Activated CD4-positive, alpha-beta memory T cell treated with anti-CD3 and anti-CD28 coated beads for 36 hours (primary cell): Measurements from ENCODE around the gene AHNAK2. TPM values are rescaled to one million over a fixed set of nuclear protein-coding genes. Genes with fewer than 3 reads are reported as not detected.

Source experiments
- CTCF ChIA-PET: fragments of 350-600 bp; sonication (Branson Sonifier 250); formaldehyde crosslinking; loops from one replicate; lab custom pipeline; 2021; ENCODE audit warnings: antibody characterized with exemption, inconsistent platforms; lab: Charles Lee
- POLR2A ChIA-PET: fragments of 350-600 bp; sonication (Branson Sonifier 250); formaldehyde crosslinking; loops from one replicate; lab custom pipeline; 2021; ENCODE audit warnings: antibody characterized with exemption; lab: Charles Lee
- DNase-seq: peaks from one replicate; pipeline ENCODE4 v3.0.0-alpha.2; 2020
- H3K27ac Mint-ChIP-seq: one replicate; pipeline ENCODE4 v1.8.0; 2021; ENCODE audit warnings: mixed read lengths
- H3K27me3 Mint-ChIP-seq: one replicate; pipeline ENCODE4 v1.8.0; 2021; ENCODE audit warnings: mixed read lengths
- H3K36me3 Mint-ChIP-seq: one replicate; pipeline ENCODE4 v1.8.0; 2021; ENCODE audit warnings: mixed read lengths
- H3K4me1 Mint-ChIP-seq: one replicate; pipeline ENCODE4 v1.8.0; 2021; ENCODE audit warnings: low read depth, mixed read lengths
- H3K4me3 Mint-ChIP-seq: one replicate; pipeline ENCODE4 v1.8.0; 2021; ENCODE audit warnings: mild to moderate bottlenecking, mixed read lengths
- H3K9me3 Mint-ChIP-seq: one replicate; pipeline ENCODE4 v1.8.0; 2021; ENCODE audit warnings: mixed read lengths
- intact Hi-C: fragments of 100-400 bp; cut with micrococcal nuclease; formaldehyde crosslinking; loops from one replicate; pipeline ENCODE4 v1.15.1; 2023
- total RNA-seq, 2 experiments: library from RNA; stranded (reverse); gene quantifications; one replicate each; pipeline ENCODE4 v1.2.3, GENCODE V29; 2021

The AHNAK2 gene
- total RNA-seq, 2 experiments from 2014 or later: 0.02 to 0.05 TPM

DNA sequence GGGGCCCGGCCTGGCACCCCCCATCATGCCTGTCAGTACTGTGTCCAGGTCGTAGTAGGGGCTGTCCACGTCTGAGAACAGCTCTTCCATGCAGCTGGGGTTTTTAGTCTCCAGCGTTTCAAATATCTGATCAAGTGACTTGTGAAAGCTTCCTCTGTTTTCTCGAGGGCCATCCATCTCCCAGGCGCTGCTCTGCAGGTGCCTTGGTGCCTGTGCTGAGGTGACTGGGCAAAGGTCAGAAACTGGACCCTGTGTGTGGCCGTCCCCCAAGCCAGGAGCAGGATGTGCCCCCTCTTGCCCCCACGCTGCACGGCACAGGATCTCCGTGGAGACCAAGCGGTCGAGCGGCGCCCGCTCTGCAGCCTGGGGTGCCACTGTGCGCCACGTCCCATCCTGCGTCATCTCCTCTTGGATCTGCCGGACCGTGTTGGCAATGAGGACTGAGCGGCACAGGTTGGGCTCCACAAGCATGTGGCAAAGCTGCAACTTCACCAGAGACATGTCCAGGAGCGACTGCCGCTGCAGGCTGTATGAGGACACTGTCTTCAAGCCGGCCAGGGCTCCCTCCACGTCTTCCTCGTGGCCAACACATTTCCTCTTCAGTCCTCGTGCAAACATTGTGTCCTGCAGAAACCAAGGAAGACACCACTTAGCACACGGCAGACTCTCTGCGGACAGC is 33.3 kb upstream of the AHNAK2 start:
- Mint-ChIP-seq H3K4me3 (no peak overlapping the region), H3K4me1 (peaks cover 30% of the 10 kb centered on the region), H3K9me3 (no peaks in the 10 kb centered on the region), H3K36me3 (peaks cover 49% of the 10 kb centered on the region), H3K27me3 (no peaks in the 10 kb centered on the region), H3K27ac (no peak overlapping the region)
- POLR2A ChIA-PET: no interaction called here
- CTCF ChIA-PET: interaction anchor here (1.0 to 1.2 kb wide), 2 partner anchors 33 to 243 kb away, joined by 3 to 7 read pairs; no protein-coding TSS in a partner anchor
- no peak for DNase-seq
- intact Hi-C loops: no loop called here

GRCh38 chr14:105010891-105011291 is 32.7 kb upstream of the AHNAK2 start:
- H3K36me3 Mint-ChIP-seq: peaks cover 44% of the 10 kb centered on the region
- DNase-seq: no peak
- ChIA-PET CTCF (no interaction called here), POLR2A (no interaction called here)
- intact Hi-C loops: no loop called here
- peaks cover 25% of the 10 kb centered on the region for H3K4me1 Mint-ChIP-seq
- H3K27ac Mint-ChIP-seq: no peak overlapping the region
- no peaks in the 10 kb centered on the region for H3K9me3 Mint-ChIP-seq
- H3K27me3 Mint-ChIP-seq: no peaks in the 10 kb centered on the region
- no peak overlapping the region for H3K4me3 Mint-ChIP-seq

- intact Hi-C loops: no loop called here
- Mint-ChIP-seq H3K4me1 (peaks cover 17% of the 10 kb centered on the region), H3K4me3 (no peak overlapping the region), H3K27me3 (no peaks in the 10 kb centered on the region), H3K36me3 (peaks cover 41% of the 10 kb centered on the region), H3K27ac (no peak overlapping the region), H3K9me3 (no peaks in the 10 kb centered on the region)
- DNase-seq: no peak
- ChIA-PET CTCF (no interaction called here), POLR2A (no interaction called here)
Observed at GRCh38 chr14:105010106-105010505, 31.9 kb upstream of the AHNAK2 start.

DNA sequence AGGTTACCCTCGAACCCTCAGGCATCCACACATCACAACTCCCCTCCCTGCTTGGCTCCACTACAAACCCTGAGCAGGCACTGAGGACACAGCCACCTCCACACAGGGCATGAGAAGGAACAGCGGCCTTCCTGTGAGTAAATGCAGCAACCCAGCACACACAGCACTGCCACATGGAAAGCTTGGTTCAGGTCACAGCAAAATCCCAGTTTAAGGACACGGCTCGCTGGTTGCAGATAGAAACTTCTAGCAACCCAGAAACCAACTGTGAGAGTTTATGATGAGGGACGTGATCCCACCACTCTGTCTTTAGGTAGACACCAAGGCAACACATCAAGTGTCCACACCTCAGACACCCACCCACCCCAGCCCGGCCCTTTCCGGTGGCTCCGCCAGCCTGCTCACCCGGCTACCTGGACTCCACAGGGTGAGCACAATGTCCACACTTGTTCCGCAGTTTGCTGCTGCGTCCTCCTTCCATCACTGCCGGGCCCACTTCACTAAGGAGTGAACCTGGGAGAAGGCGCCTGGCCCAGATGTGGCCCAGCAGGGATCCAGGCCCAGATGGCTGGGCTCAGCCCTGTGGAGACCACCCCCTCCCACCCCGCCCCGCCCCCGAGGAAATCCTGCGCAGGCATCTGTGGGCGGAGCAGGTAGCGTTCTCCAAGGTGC is 29.6 kb upstream of the AHNAK2 start:
- CTCF ChIA-PET: interaction anchor here (0.6 kb wide), 1 partner anchor 18 kb away, joined by 3 read pairs; no protein-coding TSS in a partner anchor
- no peak for DNase-seq
- POLR2A ChIA-PET: no interaction called here
- Mint-ChIP-seq H3K9me3 (no peaks in the 10 kb centered on the region), H3K27me3 (no peaks in the 10 kb centered on the region), H3K36me3 (peaks cover 30% of the 10 kb centered on the region), H3K27ac (no peak overlapping the region), H3K4me3 (no peak overlapping the region), H3K4me1 (peaks cover 2% of the 10 kb centered on the region)
- intact Hi-C loops: no loop called here

DNA sequence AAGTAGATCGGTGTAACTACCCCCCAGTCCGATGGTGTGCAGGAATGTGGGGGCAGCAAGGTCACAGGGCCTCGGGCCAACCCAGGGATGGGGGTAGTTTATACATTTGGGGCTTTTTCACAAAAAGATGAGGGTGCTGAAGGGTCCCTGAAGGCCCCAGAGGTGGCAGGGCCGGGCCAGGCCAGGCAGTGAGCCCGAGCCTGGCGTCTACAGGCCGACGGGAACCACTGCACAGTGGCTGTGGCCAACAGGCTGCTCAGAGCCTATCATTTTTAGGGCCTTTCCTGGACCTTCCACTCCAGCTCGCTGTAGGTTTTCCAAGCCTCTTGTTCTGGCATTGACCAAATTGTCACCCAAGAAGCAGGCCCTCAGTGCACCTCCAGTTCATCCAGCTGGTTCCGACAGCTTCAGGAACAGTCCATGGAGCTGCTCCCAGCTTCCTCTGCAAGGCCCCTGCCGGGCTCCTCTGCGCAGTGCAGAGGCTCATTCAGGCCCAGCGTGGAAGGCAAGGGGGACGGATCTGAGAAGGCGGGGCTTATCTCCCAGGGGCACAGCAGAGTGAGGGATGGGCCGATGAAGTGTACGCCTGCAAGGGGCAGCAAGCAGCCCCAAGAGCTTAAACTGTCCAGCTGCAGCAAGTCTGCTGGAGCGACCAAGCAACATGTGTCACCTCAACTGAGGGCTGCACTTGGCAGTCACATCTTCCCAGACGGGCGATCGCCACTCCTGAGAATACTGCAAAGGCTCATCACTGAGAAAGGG is 28.8 kb upstream of the AHNAK2 start:
- POLR2A ChIA-PET: no interaction called here

GRCh38 chr14:105005929-105006830 is 28.0 kb upstream of the AHNAK2 start:
- intact Hi-C loops: loop anchor here (2.0 kb wide), 1 partner anchor 15 kb away; the partner anchor contains the start of gene CDCA4
- ChIA-PET POLR2A (no interaction called here), CTCF (interaction anchor here (0.9 to 3.7 kb wide), 3 partner anchors 13 to 84 kb away, joined by 3 to 27 read pairs (median 3); no protein-coding TSS in a partner anchor)
- no peak for DNase-seq
- no peaks in the 10 kb centered on the region for H3K27me3 Mint-ChIP-seq
- H3K4me3 Mint-ChIP-seq: no peak overlapping the region
- H3K27ac Mint-ChIP-seq: no peak overlapping the region
- peaks cover 2% of the 10 kb centered on the region for H3K4me1 Mint-ChIP-seq
- no peaks in the 10 kb centered on the region for H3K9me3 Mint-ChIP-seq
- peaks cover 19% of the 10 kb centered on the region for H3K36me3 Mint-ChIP-seq

More for the DNA sequence above, 28.8 kb upstream of the AHNAK2 start:
- peaks cover 2% of the 10 kb centered on the region for H3K4me1 Mint-ChIP-seq
- CTCF ChIA-PET: interaction anchor here (0.6 to 3.7 kb wide), 3 partner anchors 13 to 38 kb away, joined by 3 to 27 read pairs (median 3); no protein-coding TSS in a partner anchor
- H3K9me3 Mint-ChIP-seq: no peaks in the 10 kb centered on the region
- H3K27ac Mint-ChIP-seq: no peak overlapping the region
- H3K4me3 Mint-ChIP-seq: no peak overlapping the region
- H3K27me3 Mint-ChIP-seq: no peaks in the 10 kb centered on the region
- DNase-seq: no peak
- intact Hi-C loops: no loop called here
- H3K36me3 Mint-ChIP-seq: peaks cover 27% of the 10 kb centered on the region

DNA sequence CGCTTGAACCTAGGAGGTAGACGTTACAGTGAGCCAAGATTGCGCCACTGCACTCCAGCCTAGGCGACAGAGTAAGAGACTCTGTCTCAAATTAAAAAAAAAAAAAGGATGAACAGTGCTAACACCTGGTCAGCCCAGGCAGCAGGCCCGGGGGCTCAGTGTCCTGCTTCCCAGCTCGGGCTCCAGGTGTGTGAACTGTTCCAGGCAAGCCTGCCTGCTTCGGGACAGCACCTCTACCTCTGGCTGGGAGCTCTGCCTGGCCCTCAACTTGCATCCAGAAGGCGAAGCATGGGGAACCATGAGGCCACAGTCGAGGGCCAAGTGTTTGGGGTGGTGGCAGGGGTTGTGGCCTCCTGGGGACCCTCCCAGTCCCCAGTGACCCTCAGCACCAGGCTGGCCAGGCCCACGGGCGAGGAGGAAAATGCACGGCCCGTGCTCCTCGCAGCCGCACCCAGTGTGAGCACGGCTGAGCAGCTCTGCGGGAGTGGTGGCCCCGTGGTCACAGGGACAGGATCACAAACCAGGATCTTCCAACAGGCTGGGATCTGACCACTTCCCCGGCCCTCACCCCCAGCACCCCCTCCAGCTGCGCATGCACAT is 27.3 kb upstream of the AHNAK2 start:
- H3K27ac Mint-ChIP-seq: no peak overlapping the region
- POLR2A ChIA-PET: no interaction called here

DNA sequence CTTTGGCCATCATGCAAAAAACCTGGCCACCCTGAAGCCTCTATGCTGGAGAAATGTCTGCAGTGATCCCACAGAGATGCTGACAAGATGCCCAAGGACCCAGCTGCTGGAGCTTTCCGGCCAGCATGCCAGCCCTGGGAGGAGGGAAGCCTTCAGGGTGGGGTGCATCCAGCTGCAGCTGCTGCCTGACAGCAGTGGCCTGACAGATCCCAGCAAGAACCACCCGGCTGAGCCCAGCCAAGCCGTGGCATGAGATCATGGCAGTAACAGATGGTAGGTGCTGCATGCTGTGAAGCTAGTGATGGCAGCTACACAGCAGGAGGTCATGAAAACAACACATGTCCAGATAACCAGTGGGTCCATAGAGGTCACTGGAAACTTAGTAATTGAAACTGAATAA is 21.2 kb upstream of the AHNAK2 start:
- intact Hi-C loops: no loop called here
- ChIA-PET POLR2A (no interaction called here), CTCF (interaction anchor here (0.6 to 0.9 kb wide), 3 partner anchors 9 to 1519 kb away, joined by 3 read pairs; no protein-coding TSS in a partner anchor)
- H3K9me3 Mint-ChIP-seq: no peaks in the 10 kb centered on the region
- no peak overlapping the region for H3K27ac Mint-ChIP-seq
- peaks cover 2% of the 10 kb centered on the region for H3K4me1 Mint-ChIP-seq
- no peak for DNase-seq
- H3K36me3 Mint-ChIP-seq: no peaks in the 10 kb centered on the region
- H3K27me3 Mint-ChIP-seq: no peaks in the 10 kb centered on the region
- no peak overlapping the region for H3K4me3 Mint-ChIP-seq

More for the DNA sequence above, 27.3 kb upstream of the AHNAK2 start:
- no peaks in the 10 kb centered on the region for H3K27me3 Mint-ChIP-seq
- no peak overlapping the region for H3K4me3 Mint-ChIP-seq
- intact Hi-C loops: loop anchor here (2.0 kb wide), 1 partner anchor 15 kb away; the partner anchor contains the start of gene CDCA4
- no peak for DNase-seq
- peaks cover 2% of the 10 kb centered on the region for H3K4me1 Mint-ChIP-seq
- H3K36me3 Mint-ChIP-seq: peaks cover 15% of the 10 kb centered on the region
- CTCF ChIA-PET: interaction anchor here (0.7 to 3.7 kb wide), 4 partner anchors 14 to 85 kb away, joined by 3 to 27 read pairs (median 3); no protein-coding TSS in a partner anchor
- no peaks in the 10 kb centered on the region for H3K9me3 Mint-ChIP-seq

DNA sequence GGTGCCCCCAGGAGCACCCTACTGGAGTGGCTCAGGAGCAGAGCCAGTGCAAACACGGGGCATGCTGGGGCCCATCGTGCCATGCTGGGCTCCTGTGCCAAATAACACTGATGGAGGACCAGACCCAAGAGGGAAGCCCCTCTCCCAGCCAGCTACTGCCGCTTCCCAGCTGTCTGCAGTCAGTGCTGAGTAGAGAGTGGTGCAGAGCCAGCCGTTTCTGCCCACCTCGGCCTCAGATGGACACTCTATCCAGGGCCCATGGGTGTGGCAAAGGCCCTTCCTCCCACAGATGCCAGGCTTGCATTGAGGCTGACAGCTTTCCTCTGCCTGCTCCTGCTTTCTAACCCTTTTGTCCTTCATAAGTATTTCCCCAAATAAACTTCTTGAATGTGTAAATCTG is 20.6 kb upstream of the AHNAK2 start:
- H3K4me3 Mint-ChIP-seq: no peak overlapping the region
- intact Hi-C loops: no loop called here
- no peaks in the 10 kb centered on the region for H3K36me3 Mint-ChIP-seq
- no peaks in the 10 kb centered on the region for H3K4me1 Mint-ChIP-seq
- H3K27me3 Mint-ChIP-seq: no peaks in the 10 kb centered on the region
- H3K27ac Mint-ChIP-seq: no peak overlapping the region
- no peaks in the 10 kb centered on the region for H3K9me3 Mint-ChIP-seq
- no peak for DNase-seq
- ChIA-PET CTCF (interaction anchor here (0.9 to 1.3 kb wide), 2 partner anchors 9 to 46 kb away, joined by 3 to 4 read pairs; no protein-coding TSS in a partner anchor), POLR2A (no interaction called here)

DNA sequence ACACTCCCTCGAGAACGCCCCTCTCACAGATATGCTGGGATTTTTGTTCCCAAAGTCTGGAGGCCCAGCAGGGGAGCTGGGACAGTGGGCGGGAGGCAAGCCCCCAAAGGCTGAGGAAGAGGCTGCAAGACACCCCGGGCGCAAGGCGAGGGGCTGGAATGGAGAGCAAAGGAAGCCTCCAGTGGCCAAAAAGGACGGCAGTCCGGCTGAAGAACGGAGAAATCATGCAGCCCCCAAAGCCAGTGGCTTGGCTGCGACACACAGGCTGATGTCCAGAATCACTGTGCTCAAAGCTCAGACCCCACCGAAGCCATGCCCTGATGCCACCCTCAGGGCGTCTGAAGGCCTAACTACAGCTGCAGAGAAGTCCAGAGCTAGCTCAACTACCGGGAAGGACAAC is 18.3 kb upstream of the AHNAK2 start:
- ChIA-PET CTCF (no interaction called here), POLR2A (no interaction called here)

DNA sequence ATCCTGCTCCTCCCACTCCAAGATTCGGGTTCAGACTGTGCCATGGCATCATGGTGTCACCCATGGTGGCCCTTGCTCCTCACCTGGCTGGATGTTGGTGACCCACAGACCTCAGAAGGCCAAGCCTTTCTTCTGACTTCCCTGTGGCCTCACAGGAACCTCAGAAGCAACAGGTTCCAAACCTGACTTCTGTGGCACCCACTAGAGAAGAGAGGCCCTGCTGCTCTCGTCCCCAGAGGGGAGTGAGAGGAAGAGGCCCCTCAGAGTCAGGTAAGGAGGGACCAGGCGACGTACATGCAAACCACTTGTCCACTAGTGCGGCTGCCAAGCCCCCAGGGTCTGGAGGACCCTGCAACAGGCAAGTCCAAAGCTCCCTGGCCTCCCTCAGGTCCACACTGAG is 17.9 kb upstream of the AHNAK2 start:
- Mint-ChIP-seq H3K27me3 (no peaks in the 10 kb centered on the region), H3K4me1 (no peaks in the 10 kb centered on the region), H3K27ac (no peak overlapping the region), H3K9me3 (no peaks in the 10 kb centered on the region), H3K36me3 (no peaks in the 10 kb centered on the region), H3K4me3 (no peak overlapping the region)
- ChIA-PET POLR2A (no interaction called here), CTCF (interaction anchor here (1.4 kb wide), 1 partner anchor 48 kb away, joined by 3 read pairs; no protein-coding TSS in a partner anchor)
- no peak for DNase-seq
- intact Hi-C loops: no loop called here

More for the DNA sequence above, 18.3 kb upstream of the AHNAK2 start:
- Mint-ChIP-seq H3K9me3 (no peaks in the 10 kb centered on the region), H3K27ac (no peak overlapping the region), H3K27me3 (no peaks in the 10 kb centered on the region), H3K36me3 (no peaks in the 10 kb centered on the region), H3K4me3 (no peak overlapping the region), H3K4me1 (no peaks in the 10 kb centered on the region)
- intact Hi-C loops: no loop called here
- DNase-seq: no peak
